Suprapubic skin (tissue), 4 donors: ENCODE data around the gene DENND1C. TPM values are rescaled to one million over a fixed set of nuclear protein-coding genes. Genes with fewer than 3 reads are reported as not detected.
A peak's percentile ranks its signal among the peaks of the same experiment; 100 is the strongest.

Source experiments
- DNase-seq, 2 donors: peaks; one replicate each; pipeline ENCODE4 v3.0.0-alpha.2; 2019; ENCODE audit warnings: low spot score in 2 of 2
- H3K27ac ChIP-seq: fragments of 200-600 bp; sonication (generic); one replicate; pipeline ENCODE4 v1.5.1; 2019
- H3K27me3 ChIP-seq: fragments of 200-600 bp; sonication (generic); one replicate; pipeline ENCODE4 v1.5.1; 2019
- H3K36me3 ChIP-seq: fragments of 200-600 bp; sonication (generic); one replicate; pipeline ENCODE4 v1.5.1; 2019
- H3K4me1 ChIP-seq: fragments of 200-600 bp; sonication (generic); one replicate; pipeline ENCODE4 v1.5.1; 2019
- H3K4me3 ChIP-seq: fragments of 200-600 bp; sonication (generic); one replicate; pipeline ENCODE4 v1.5.1; 2019; ENCODE audit warnings: mild to moderate bottlenecking
- H3K9me3 ChIP-seq: fragments of 200-600 bp; sonication (generic); one replicate; pipeline ENCODE4 v1.5.1; 2019
- EP300 ChIP-seq: sonication (generic); formaldehyde crosslinking; IDR thresholded peaks from one replicate; pipeline ENCODE4 v1.6.1; 2017; ENCODE audit warnings: antibody characterized with exemption
- POLR2A ChIP-seq, 2 donors: fragments of 450-650 bp; IDR thresholded peaks; one replicate each; pipeline ENCODE4 v1.6.1; 2017; ENCODE audit warnings: antibody characterized with exemption in 2 of 2, mild to moderate bottlenecking in 2 of 2, moderate library complexity in 2 of 2
- POLR2AphosphoS5 ChIP-seq, 3 donors: sonication (generic); formaldehyde crosslinking; IDR thresholded peaks; one replicate each; pipeline ENCODE4 v1.6.1; 2017; ENCODE audit warnings: antibody characterized with exemption in 3 of 3
- WGBS: methylation state at CpG from one replicate; pipeline ENCODE4 v1.1.5; 2018; 5-methylcytosine and 5-hydroxymethylcytosine counted together
- total RNA-seq, 4 donors: library from RNA; depleted of rRNA; stranded (reverse); fragments of >200 nt; gene quantifications; one replicate each; pipeline ENCODE4 v1.1.0, GENCODE V29; 2016
- TF ChIP-seq, protein P1 (sequence below), 2 donors: fragments of 200-600 bp in 1 of 2; fragments of 450-650 bp in 1 of 2; sonication (generic) in 1 of 2; IDR thresholded peaks; one replicate each; pipeline ENCODE4 v1.5.1; 2016 to 2019; ENCODE audit warnings: antibody characterized with exemption in 2 of 2, mild to moderate bottlenecking in 1 of 2, moderate library complexity in 1 of 2

DENND1C gene
- total RNA-seq, 4 donors from 2014 or later, result 0.23 to 3.7 (median 1.5) TPM

DNA sequence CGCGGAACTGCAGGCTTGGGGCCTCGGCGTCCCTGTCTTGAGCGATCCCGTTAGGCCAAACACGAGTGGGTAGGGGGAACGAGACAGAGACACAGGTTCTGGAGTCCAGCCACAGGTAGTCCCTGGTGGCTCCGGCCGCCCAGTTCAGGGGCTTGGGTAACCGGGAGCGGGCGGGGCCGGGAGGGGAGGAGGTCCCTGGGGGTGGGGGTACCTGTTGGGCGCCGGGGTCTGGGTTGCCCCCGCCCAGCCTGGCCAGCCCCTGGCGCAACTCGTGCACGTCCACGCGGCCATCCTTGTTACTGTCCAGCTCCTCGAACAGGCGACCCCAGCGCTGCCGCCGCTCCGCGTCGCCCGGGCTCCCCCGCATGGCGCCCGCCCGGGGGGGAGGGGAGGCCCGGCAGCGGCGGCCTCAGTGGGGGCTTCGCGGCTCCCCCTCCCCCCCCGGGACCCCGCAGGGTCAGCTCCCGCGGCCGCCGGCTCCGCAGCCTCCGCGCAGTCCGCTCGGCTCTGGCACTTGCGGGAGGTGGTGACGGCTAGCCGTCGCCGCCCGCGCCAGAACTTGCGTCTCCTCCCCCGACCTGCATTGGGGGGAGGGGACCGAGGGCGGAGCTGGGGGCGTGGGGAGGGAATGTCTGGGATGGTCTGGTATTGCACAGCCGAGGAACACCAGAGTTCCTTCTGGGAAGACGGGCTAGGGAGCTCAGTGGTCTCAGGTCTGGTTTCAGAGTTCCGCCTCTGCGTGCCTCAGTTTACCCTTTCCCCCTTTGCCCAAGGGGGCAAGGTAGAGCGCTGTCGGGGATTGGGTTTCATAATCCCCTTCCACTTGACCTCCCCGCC is 22.1 kb downstream of the DENND1C start, which contains the start of gene SLC25A23:
Gene SLC25A23, minus strand, starts transcription at position 531 of the 837 bp plus-strand sequence. Its CDS starts 164 bp downstream, at position 367.
- peak within 1 kb of the TSS; percentile 51 for H3K27ac ChIP-seq
- 0% methylated on average over 18 of the region's 70 CpGs for WGBS
- peak within 1 kb of the TSS; percentile 85 for H3K4me3 ChIP-seq
- H3K4me1 ChIP-seq, result peaks cover 40% of the 10 kb centered on the region
- TF ChIP-seq, protein P1, sequence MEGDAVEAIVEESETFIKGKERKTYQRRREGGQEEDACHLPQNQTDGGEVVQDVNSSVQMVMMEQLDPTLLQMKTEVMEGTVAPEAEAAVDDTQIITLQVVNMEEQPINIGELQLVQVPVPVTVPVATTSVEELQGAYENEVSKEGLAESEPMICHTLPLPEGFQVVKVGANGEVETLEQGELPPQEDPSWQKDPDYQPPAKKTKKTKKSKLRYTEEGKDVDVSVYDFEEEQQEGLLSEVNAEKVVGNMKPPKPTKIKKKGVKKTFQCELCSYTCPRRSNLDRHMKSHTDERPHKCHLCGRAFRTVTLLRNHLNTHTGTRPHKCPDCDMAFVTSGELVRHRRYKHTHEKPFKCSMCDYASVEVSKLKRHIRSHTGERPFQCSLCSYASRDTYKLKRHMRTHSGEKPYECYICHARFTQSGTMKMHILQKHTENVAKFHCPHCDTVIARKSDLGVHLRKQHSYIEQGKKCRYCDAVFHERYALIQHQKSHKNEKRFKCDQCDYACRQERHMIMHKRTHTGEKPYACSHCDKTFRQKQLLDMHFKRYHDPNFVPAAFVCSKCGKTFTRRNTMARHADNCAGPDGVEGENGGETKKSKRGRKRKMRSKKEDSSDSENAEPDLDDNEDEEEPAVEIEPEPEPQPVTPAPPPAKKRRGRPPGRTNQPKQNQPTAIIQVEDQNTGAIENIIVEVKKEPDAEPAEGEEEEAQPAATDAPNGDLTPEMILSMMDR (IDR thresholded peaks at IDR 0.05), result no peak
- no peak for TF ChIP-seq EP300
- no peak for TF ChIP-seq POLR2A (IDR thresholded peaks at IDR 0.05)
- TF ChIP-seq POLR2AphosphoS5 (IDR thresholded peaks at IDR 0.05), result no peak
- peak in 1 of 2 donors; percentile 79 for DNase-seq
- peaks cover 15% of the 10 kb centered on the region for H3K36me3 ChIP-seq
- peaks cover 9% of the 10 kb centered on the region for H3K27me3 ChIP-seq
- no peaks in the 10 kb centered on the region for H3K9me3 ChIP-seq

DNA sequence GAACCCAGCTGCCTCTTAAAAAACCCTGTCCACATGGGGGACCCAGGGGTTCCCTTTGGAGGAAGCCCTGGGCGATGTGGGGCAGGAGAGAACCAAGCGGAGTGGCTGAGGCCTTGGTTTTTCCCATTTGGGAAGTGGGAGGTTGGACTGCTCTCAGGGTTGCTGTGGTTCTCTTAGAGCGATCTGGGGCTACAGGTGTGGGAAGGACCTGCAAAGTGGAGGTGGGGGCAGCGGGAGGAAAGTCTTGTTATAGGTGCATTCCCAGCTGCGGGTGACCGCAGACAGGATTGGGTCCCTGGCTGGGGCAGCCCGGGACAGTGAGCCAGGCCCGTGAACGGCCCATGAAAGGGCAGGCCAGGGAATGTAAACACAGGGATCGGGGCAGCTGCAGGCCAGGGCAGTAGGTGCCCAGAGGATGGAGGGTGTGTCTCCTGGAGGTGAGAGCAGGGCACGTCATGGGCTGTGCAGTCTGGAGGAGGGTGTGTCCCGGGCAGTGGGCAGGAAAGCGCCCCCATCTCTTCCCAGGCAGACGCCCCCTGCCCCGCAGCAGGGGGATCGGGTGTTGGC is 22.8 kb downstream of the DENND1C start:
- Histone ChIP-seq H3K4me3 (peak overlapping the region; percentile 85), H3K4me1 (peaks cover 33% of the 10 kb centered on the region), H3K27ac (no peak overlapping the region), H3K36me3 (peaks cover 22% of the 10 kb centered on the region), H3K9me3 (no peaks in the 10 kb centered on the region), H3K27me3 (peaks cover 2% of the 10 kb centered on the region)
- no peak for DNase-seq
- 46% methylated on average over 13 of the region's 16 CpGs for WGBS
- TF ChIP-seq EP300 (no peak), POLR2AphosphoS5 (IDR thresholded peaks at IDR 0.05) (no peak), POLR2A (IDR thresholded peaks at IDR 0.05) (no peak)
- TF ChIP-seq, protein P1 (IDR thresholded peaks at IDR 0.05), result no peak

DNA sequence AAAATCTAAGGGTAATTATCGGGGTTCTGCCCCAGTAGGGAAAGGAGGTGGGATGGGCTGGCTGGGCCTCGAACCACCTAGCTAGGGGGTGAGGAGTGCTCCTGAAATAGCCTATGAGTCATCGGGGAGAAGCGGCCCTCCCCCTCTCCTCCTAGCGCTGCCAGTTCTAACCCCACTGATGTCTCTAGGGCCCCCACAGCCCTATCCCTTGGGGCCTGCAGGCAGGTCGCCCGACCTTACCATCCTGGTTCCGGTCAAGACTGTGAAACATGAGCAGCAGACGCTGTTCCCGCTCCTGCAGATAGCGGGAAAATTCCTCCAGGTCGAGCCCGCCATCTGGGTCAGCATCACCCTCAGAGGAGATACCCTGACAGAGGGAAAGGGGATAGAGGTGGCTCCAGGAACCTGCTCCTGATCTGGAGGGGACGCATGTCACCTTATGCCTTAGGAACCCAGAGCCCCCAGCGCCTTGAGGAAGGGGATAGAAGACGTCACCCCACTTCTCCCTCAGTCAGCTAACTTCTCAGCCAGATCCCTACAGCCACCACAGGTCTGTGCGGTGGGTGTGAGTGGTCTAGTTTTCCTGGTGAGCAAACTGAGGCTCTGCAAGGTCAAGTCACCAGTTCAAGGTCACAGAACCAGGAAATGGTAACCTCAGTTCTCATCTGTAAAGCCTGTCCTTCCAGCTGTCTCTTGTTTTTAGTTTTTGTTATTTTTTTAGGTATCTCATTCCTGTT is 23.5 kb downstream of the DENND1C start:
- TF ChIP-seq POLR2AphosphoS5 (IDR thresholded peaks at IDR 0.05), result no peak
- H3K27me3 ChIP-seq, result no peaks in the 10 kb centered on the region
- H3K4me3 ChIP-seq, result peak overlapping the region; percentile 85
- H3K36me3 ChIP-seq, result peaks cover 26% of the 10 kb centered on the region
- H3K27ac ChIP-seq, result no peak overlapping the region
- H3K4me1 ChIP-seq, result peaks cover 33% of the 10 kb centered on the region
- no peaks in the 10 kb centered on the region for H3K9me3 ChIP-seq
- no peak for DNase-seq
- 93% methylated on average over 16 of the region's 17 CpGs for WGBS

DNA sequence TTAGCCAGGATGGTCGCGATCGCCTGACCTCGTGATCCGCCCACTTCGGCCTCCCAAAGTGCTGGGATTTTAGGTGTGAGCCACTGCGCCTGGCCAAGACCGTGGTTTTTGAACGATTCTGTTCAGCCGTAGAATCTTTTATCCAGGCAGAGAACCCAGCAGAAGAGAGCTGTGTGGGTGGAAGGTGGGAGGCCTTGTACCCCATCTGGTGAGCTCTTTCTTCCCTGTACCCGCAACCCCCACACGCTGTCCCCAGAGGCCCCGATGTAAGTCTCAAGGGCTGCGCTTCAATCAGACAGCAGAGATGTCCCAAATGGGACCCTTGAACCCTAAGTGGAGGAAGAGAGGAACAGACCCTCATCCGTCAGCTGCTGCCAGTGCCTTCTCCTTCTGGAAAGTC is 25.7 kb downstream of the DENND1C start:
- H3K27me3 ChIP-seq, result no peaks in the 10 kb centered on the region
- no peak overlapping the region for H3K27ac ChIP-seq
- no peaks in the 10 kb centered on the region for H3K9me3 ChIP-seq
- no peak for DNase-seq
- peaks cover 38% of the 10 kb centered on the region for H3K36me3 ChIP-seq
- H3K4me1 ChIP-seq, result peaks cover 26% of the 10 kb centered on the region
- WGBS, result 98% methylated on average over 15 of the region's 15 CpGs
- TF ChIP-seq, protein P1 (IDR thresholded peaks at IDR 0.05), result no peak
- TF ChIP-seq POLR2A (IDR thresholded peaks at IDR 0.05) (no peak), POLR2AphosphoS5 (IDR thresholded peaks at IDR 0.05) (no peak), EP300 (no peak)
- no peak overlapping the region for H3K4me3 ChIP-seq

DNA sequence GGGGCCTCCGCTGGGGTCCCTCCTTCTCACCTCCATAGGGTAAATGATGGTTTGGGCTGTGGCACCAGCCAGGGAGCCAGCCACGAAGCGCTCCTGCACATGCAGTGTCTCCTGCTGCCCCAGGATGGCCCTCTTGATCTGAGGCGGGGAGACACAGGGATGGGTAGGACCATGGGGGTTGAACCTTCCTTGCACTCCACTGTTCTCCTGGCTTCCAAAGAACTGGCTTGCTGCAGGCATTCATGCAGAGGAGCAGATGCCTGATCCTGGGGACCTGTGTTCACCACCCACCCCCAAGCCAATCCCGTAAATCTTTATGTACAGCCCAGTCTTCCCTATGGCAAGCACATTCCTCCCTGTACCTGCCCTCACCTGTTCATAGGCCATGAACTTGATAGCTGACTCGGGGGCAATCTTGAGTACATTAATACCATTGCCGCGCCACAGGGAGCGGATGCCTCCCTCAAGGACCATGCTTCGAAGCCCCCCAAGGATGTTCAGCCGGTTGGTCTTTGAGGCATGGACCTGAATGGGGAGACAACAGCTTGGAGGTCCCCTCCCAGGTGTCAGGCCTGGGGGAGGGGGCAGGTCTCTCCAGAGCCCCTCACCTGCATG is 27.5 kb downstream of the DENND1C start:
- no peak for DNase-seq
- no peak overlapping the region for H3K4me3 ChIP-seq
- TF ChIP-seq POLR2A (IDR thresholded peaks at IDR 0.05) (no peak), EP300 (no peak), POLR2AphosphoS5 (IDR thresholded peaks at IDR 0.05) (no peak)
- TF ChIP-seq, protein P1 (IDR thresholded peaks at IDR 0.05), result no peak
- peaks cover 12% of the 10 kb centered on the region for H3K4me1 ChIP-seq
- no peaks in the 10 kb centered on the region for H3K27me3 ChIP-seq
- WGBS, result 96% methylated on average over 11 of the region's 11 CpGs
- peaks cover 41% of the 10 kb centered on the region for H3K36me3 ChIP-seq
- no peak overlapping the region for H3K27ac ChIP-seq
- no peaks in the 10 kb centered on the region for H3K9me3 ChIP-seq
